Prostate gland (tissue), 2 donors: ENCODE measurements around the gene HRCT1. TPM values are rescaled to one million over a fixed set of nuclear protein-coding genes. Genes with fewer than 3 reads are reported as not detected.

Experiments
- DNase-seq: peaks from one replicate; pipeline ENCODE4 v3.0.0-alpha.2; 2019; ENCODE audit warnings: low spot score
- H3K27ac ChIP-seq, 2 donors: fragments of 200-600 bp; sonication (generic); 2 replicates each; pipeline ENCODE4 v1.5.1; 2017 to 2019
- H3K27me3 ChIP-seq: fragments of 200-600 bp; sonication (generic); replicated peaks from 2 replicates; pipeline ENCODE4 v1.5.1; 2019; ENCODE audit not compliant: insufficient read depth
- H3K36me3 ChIP-seq, 2 donors: fragments of 200-600 bp; sonication (generic); 1 replicate in 1 of 2; 2 replicates in 1 of 2; pipeline versions ENCODE4 v1.5.1 to v1.8.1; 2017 to 2019
- H3K4me1 ChIP-seq: fragments of 200-600 bp; sonication (generic); replicated peaks from 2 replicates; pipeline ENCODE4 v1.5.1; 2019
- H3K4me3 ChIP-seq, 2 donors: fragments of 200-600 bp; sonication (generic); 2 replicates each; pipeline ENCODE4 v1.5.1; 2017 to 2019
- H3K9me3 ChIP-seq: fragments of 200-600 bp; sonication (generic); 2 replicates; pipeline ENCODE4 v1.5.1; 2017
- CTCF ChIP-seq, 4 experiments: fragments of 200-600 bp in 2 of 4; fragments of 450-650 bp in 2 of 4; sonication (generic) in 2 of 4; IDR thresholded peaks; 1 replicate in 3 of 4; 2 replicates in 1 of 4; pipeline ENCODE4 v1.5.1; 2016 to 2019; ENCODE audit warnings: antibody characterized with exemption in 4 of 4, mild to moderate bottlenecking in 2 of 4, moderate library complexity in 2 of 4
- POLR2A ChIP-seq: fragments of 450-650 bp; IDR thresholded peaks from one replicate; pipeline ENCODE4 v1.6.1; 2016; ENCODE audit warnings: antibody characterized with exemption, mild to moderate bottlenecking
- POLR2AphosphoS5 ChIP-seq: sonication (generic); formaldehyde crosslinking; IDR thresholded peaks from one replicate; pipeline ENCODE4 v1.6.1; 2017; ENCODE audit warnings: antibody characterized with exemption
- WGBS: methylation state at CpG from one replicate; pipeline ENCODE4 v1.1.5; 2018; 5-methylcytosine and 5-hydroxymethylcytosine counted together
- intact Hi-C: fragments of 100-400 bp; cut with DNase I; formaldehyde crosslinking; loops from one replicate; pipeline ENCODE4 v1.14.2; 2022
- total RNA-seq, 2 donors: library from RNA; depleted of rRNA; stranded (reverse); fragments of >200 nt; gene quantifications; one replicate each; pipeline ENCODE4 v1.1.0, GENCODE V29; 2016

The HRCT1 gene
- total RNA-seq, 2 donors from 2014 or later: 1.3 to 1.5 TPM

GRCh38 chr9:35920051-35920620, 14.1 kb downstream of the HRCT1 start:
- DNase-seq: no peak
- intact Hi-C loops: no loop called here
- no peaks in the 10 kb centered on the region for H3K27me3 ChIP-seq
- no peaks in the 10 kb centered on the region for H3K9me3 ChIP-seq
- TF ChIP-seq POLR2AphosphoS5: no peak
- no peak for TF ChIP-seq CTCF (IDR thresholded peaks at IDR 0.05)
- TF ChIP-seq POLR2A: no peak
- H3K36me3 ChIP-seq: no peaks in the 10 kb centered on the region
- peaks cover 15% of the 10 kb centered on the region for H3K4me1 ChIP-seq
- peak overlapping the region; percentile 72 to 86 for H3K27ac ChIP-seq
- 76% methylated on average over 4 of the region's 4 CpGs for WGBS
- H3K4me3 ChIP-seq: no peak overlapping the region

DNA sequence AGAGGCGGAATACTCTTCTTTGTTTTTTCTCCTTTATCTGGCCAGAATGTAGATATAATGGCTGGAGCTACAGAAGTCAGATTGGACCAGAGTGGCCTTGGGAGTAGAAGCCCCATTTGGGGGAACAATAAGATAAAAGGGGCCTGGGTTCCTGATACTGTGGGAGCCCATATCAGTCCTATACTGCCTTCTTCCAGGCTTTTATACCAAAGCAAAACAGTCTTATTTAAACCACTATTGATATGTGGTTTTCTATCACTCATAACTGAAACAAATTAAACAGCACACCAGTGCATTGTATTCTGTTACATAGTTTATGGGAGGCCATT, 17.6 kb downstream of the HRCT1 start:
- no peak for TF ChIP-seq POLR2A
- TF ChIP-seq CTCF (IDR thresholded peaks at IDR 0.05): no peak
- TF ChIP-seq POLR2AphosphoS5: no peak
- no peak for DNase-seq
- Histone ChIP-seq H3K27ac (peak overlapping the region; percentile 68 to 76), H3K4me1 (peaks cover 15% of the 10 kb centered on the region), H3K27me3 (no peaks in the 10 kb centered on the region), H3K9me3 (no peaks in the 10 kb centered on the region), H3K36me3 (no peaks in the 10 kb centered on the region), H3K4me3 (no peak overlapping the region)
- 96% methylated on average over 1 of the region's 1 CpG for WGBS
- intact Hi-C loops: no loop called here

- H3K36me3 ChIP-seq: no peaks in the 10 kb centered on the region
- H3K4me3 ChIP-seq: no peak overlapping the region
- peak overlapping the region; percentile 68 to 76 for H3K27ac ChIP-seq
- intact Hi-C loops: no loop called here
- peaks cover 9% of the 10 kb centered on the region for H3K4me1 ChIP-seq
- H3K27me3 ChIP-seq: no peaks in the 10 kb centered on the region
- DNase-seq: peak; percentile 48
- TF ChIP-seq POLR2AphosphoS5: peak; percentile 66
- TF ChIP-seq CTCF (IDR thresholded peaks at IDR 0.05): no peak
- TF ChIP-seq POLR2A: no peak
- no peaks in the 10 kb centered on the region for H3K9me3 ChIP-seq
- 61% methylated on average over 9 of the region's 9 CpGs for WGBS
Measured at GRCh38 chr9:35923927-35924763, 18.1 kb downstream of the HRCT1 start.

DNA sequence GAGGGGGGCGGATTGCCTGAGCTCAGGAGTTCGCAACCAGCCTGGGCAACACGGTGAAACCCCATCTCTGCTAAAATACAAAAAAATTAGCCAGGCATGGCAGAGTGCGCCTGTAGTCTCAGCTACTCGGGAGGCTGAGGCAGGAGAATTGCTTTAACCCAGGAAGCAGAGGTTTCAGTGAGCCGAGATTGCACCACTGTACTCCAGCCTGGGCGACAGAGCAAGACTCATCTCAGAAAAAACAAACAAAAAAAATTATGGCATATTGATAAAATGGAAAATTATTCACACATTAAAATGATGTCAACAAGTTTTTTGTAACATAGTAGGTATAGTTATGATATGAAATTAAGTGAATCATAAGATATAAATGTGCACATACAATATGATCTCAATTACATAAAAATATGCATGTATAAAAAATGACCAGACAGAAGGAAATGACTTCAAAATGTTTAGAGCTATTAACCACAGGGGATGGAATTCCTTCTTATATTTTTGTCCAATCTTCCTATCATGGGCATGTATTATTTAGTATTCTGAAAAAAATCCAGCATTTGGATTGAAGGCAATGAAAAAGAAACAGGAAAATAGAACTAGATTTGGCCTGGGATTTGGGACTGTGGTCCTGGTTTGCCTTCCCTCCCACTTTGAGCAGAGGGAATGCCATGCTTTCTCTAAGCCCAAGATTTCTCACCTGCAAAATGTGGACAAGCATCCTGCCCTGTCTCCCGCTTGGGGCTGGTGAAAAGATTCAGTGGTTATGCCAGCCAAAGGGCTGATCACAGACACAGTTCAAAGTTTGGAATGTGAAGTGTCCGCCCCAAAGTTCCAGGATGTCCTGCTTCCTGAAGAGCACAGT, 22.8 kb downstream of the HRCT1 start:
- DNase-seq: no peak
- no peak overlapping the region for H3K27ac ChIP-seq
- H3K27me3 ChIP-seq: no peaks in the 10 kb centered on the region
- no peaks in the 10 kb centered on the region for H3K4me1 ChIP-seq
- no peaks in the 10 kb centered on the region for H3K36me3 ChIP-seq
- no peaks in the 10 kb centered on the region for H3K9me3 ChIP-seq
- H3K4me3 ChIP-seq: no peak overlapping the region
- TF ChIP-seq CTCF (IDR thresholded peaks at IDR 0.05): no peak
- no peak for TF ChIP-seq POLR2AphosphoS5
- no peak for TF ChIP-seq POLR2A
- intact Hi-C loops: no loop called here
- 82% methylated on average over 9 of the region's 9 CpGs for WGBS
